ENCODE results near the gene SSU72.
"Not testable (repeated sequence)": the region's sequence is repeated elsewhere in the genome, so short reads cannot be mapped to it uniquely, and the experiment has no call there.

Gene SSU72

GRCh38 chr1:1540818-1541628, 33.6 kb downstream of the SSU72 start:
- no peak for DNase-seq (ENCODE audit: low spot score)

- no peak for DNase-seq (ENCODE audit: low spot score)
These were observed 34.4 kb downstream of the SSU72 start, which contains the start of gene TMEM240 for GRCh38 chr1:1540090-1540817. Gene TMEM240, minus strand, starts transcription at chr1:1540624. Its CDS starts 278 bp downstream, at chr1:1540346.

GRCh38 chr1:1539310-1540089, 35.2 kb downstream of the SSU72 start:
- no peak for DNase-seq (ENCODE audit: low spot score)

GRCh38 chr1:1538989-1539309, 35.7 kb downstream of the SSU72 start:
- no peak for DNase-seq (ENCODE audit: low spot score)

- peak; percentile 31 for DNase-seq (ENCODE audit: low spot score)
These were observed 36.3 kb downstream of the SSU72 start for GRCh38 chr1:1538334-1538733.

- peak; percentile 46 for DNase-seq (ENCODE audit: low spot score)
These were observed 36.9 kb downstream of the SSU72 start for GRCh38 chr1:1537626-1538250.

- no peak for DNase-seq (ENCODE audit: low spot score)
These were observed 37.6 kb downstream of the SSU72 start for GRCh38 chr1:1536938-1537546.

- no peak for DNase-seq (ENCODE audit: low spot score)
These were observed 38.4 kb downstream of the SSU72 start for GRCh38 chr1:1536019-1536937.

- DNase-seq (ENCODE audit: low spot score) = no peak
These were observed 39.3 kb downstream of the SSU72 start for GRCh38 chr1:1535201-1536018.

- no peak for DNase-seq (ENCODE audit: low spot score)
These were observed 40.1 kb downstream of the SSU72 start for GRCh38 chr1:1534401-1535154.

- DNase-seq (ENCODE audit: low spot score) = not testable (repeated sequence)
These were observed 40.8 kb downstream of the SSU72 start for GRCh38 chr1:1533894-1534291.

GRCh38 chr1:1533176-1533893, 41.3 kb downstream of the SSU72 start:
- DNase-seq (ENCODE audit: low spot score) = not testable (repeated sequence)

- DNase-seq (ENCODE audit: low spot score) = peak; percentile 31
These were observed 42.7 kb downstream of the SSU72 start for GRCh38 chr1:1531947-1532346.

GRCh38 chr1:1529936-1530335, 44.7 kb downstream of the SSU72 start:
- DNase-seq (ENCODE audit: low spot score) = no peak

GRCh38 chr1:1529321-1529720, 45.3 kb downstream of the SSU72 start:
- DNase-seq (ENCODE audit: low spot score) = no peak

- DNase-seq (ENCODE audit: low spot score) = no peak
These were observed 46.1 kb downstream of the SSU72 start for GRCh38 chr1:1528301-1529267.
